RWPE2 (cell line): ENCODE results near the gene RFX3.

ENCODE experiments used
- ATAC-seq: fragments of 200-7000 bp; cut with Tn5 transposase; 3 replicates; pipeline ENCODE4 v1.9.1; 2021; ENCODE audit warnings: low read depth
- DNase-seq: peaks from one replicate; pipeline ENCODE4 v3.0.0-alpha.2; 2020; ENCODE audit warnings: low spot score
- H3K27ac ChIP-seq: fragments of 450-650 bp; 2 replicates; pipeline ENCODE4 v1.5.1; 2017; ENCODE audit warnings: mild to moderate bottlenecking; ENCODE audit not compliant: poor library complexity, severe bottlenecking
- H3K27me3 ChIP-seq: fragments of 250-450 bp; sonication (Bioruptor Pico); 2 replicates; pipeline ENCODE4 v1.5.1; 2021; ENCODE audit warnings: mild to moderate bottlenecking, moderate library complexity; ENCODE audit not compliant: insufficient read depth, poor library complexity, severe bottlenecking
- H3K36me3 ChIP-seq: fragments of 250-450 bp; sonication (Bioruptor Pico); 2 replicates; pipeline ENCODE4 v1.5.1; 2020; ENCODE audit warnings: low read depth, mild to moderate bottlenecking, moderate library complexity
- H3K4me1 ChIP-seq: fragments of 250-450 bp; sonication (Bioruptor Pico); 2 replicates; pipeline ENCODE4 v1.5.1; 2021; ENCODE audit warnings: mild to moderate bottlenecking, moderate library complexity; ENCODE audit not compliant: insufficient read depth, poor library complexity, severe bottlenecking
- H3K4me3 ChIP-seq: fragments of 250-450 bp; sonication (Bioruptor Pico); 2 replicates; pipeline ENCODE4 v1.5.1; 2021; ENCODE audit warnings: mild to moderate bottlenecking, moderate library complexity; ENCODE audit not compliant: severe bottlenecking
- H3K9me3 ChIP-seq: fragments of 250-450 bp; sonication (Bioruptor Pico); 2 replicates; pipeline ENCODE4 v1.5.1; 2021; ENCODE audit warnings: mild to moderate bottlenecking, moderate library complexity; ENCODE audit not compliant: severe bottlenecking
- TF ChIP-seq, protein P1 (sequence below): fragments of 450-650 bp; IDR thresholded peaks from one replicate; pipeline ENCODE4 v1.5.1; 2017; ENCODE audit warnings: mild to moderate bottlenecking, moderate library complexity; ENCODE audit not compliant: poor library complexity, severe bottlenecking

The RFX3 gene

DNA sequence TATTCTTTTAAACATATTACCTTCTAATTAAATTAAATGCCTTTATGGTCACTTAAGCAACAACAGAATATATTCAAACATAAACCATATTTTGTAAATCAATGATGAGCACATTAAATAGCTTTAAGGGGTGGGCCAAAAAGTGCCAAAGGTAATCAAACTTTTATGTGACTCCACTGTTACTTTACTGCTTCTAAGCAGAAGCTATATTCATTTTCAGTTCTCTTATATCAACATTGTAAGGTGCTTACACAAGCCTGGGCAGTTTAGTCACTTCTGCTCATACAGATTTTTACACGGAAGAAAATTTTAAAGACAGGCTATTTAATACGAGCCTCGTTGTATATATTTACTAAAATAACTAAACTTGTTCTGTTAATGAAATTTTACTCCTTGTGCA, 29.9 kb downstream of the RFX3 start:
- no peak overlapping the region for H3K4me3 ChIP-seq
- ATAC-seq (peak; percentile 38; the same call in 1 of the 3 replicates), DNase-seq (no peak)
- no peak overlapping the region for H3K27ac ChIP-seq
- H3K4me1 ChIP-seq = peaks cover 18% of the 10 kb centered on the region
- H3K27me3 ChIP-seq = no peaks in the 10 kb centered on the region
- H3K36me3 ChIP-seq = no peaks in the 10 kb centered on the region; the same call in 1 of the 2 replicates
- TF ChIP-seq, protein P1, sequence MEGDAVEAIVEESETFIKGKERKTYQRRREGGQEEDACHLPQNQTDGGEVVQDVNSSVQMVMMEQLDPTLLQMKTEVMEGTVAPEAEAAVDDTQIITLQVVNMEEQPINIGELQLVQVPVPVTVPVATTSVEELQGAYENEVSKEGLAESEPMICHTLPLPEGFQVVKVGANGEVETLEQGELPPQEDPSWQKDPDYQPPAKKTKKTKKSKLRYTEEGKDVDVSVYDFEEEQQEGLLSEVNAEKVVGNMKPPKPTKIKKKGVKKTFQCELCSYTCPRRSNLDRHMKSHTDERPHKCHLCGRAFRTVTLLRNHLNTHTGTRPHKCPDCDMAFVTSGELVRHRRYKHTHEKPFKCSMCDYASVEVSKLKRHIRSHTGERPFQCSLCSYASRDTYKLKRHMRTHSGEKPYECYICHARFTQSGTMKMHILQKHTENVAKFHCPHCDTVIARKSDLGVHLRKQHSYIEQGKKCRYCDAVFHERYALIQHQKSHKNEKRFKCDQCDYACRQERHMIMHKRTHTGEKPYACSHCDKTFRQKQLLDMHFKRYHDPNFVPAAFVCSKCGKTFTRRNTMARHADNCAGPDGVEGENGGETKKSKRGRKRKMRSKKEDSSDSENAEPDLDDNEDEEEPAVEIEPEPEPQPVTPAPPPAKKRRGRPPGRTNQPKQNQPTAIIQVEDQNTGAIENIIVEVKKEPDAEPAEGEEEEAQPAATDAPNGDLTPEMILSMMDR = no peak
- no peaks in the 10 kb centered on the region for H3K9me3 ChIP-seq

DNA sequence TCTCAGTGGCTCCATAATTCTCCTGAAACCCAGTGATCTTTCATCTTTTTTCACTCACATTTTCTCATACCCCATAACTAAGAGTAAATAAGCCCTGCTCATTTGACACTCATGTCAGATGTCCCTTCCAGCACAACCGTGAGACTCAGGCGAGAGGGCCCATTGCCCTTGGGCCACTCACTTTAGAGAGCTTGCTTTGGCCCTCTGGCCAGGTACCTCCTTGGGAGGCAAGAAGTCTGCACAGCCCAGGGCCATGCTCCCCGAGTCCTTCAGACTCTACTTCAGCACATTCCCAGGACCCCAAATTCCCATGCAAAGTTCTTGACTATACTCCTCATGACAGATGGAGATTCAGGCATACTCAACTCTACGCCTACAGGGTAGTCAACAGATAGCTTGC, 33.6 kb downstream of the RFX3 start:
- ATAC-seq (no peak), DNase-seq (no peak)
- TF ChIP-seq, protein P1 = no peak

DNA sequence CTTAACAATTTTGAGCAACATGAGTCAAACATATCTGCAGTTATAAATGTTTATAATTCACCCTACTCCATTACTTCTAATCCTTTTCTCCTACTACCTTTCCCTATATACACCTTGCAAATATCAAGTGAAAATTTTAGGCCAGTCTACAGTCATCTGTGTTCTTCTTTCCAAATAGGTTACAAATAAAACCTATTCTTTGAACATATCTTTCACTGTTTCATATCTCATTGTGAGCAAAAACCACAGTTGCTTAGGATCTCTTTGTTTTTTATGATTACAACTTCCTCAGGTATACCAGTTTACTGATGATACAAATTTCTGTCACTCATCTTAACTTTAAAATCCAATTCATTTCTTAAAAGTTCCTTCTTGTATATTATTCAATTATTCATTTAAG, 34.4 kb downstream of the RFX3 start:
- ATAC-seq (no peak), DNase-seq (no peak)
- no peaks in the 10 kb centered on the region for H3K4me1 ChIP-seq
- no peak overlapping the region for H3K4me3 ChIP-seq
- no peaks in the 10 kb centered on the region for H3K9me3 ChIP-seq
- H3K27me3 ChIP-seq = no peaks in the 10 kb centered on the region
- H3K36me3 ChIP-seq = no peaks in the 10 kb centered on the region; the same call in 1 of the 2 replicates
- TF ChIP-seq, protein P1 = no peak
- no peak overlapping the region for H3K27ac ChIP-seq

More for the DNA sequence above, 33.6 kb downstream of the RFX3 start:
- Histone ChIP-seq H3K4me1 (peaks cover 3% of the 10 kb centered on the region), H3K27me3 (no peaks in the 10 kb centered on the region), H3K9me3 (no peaks in the 10 kb centered on the region), H3K36me3 (no peaks in the 10 kb centered on the region; the same call in 1 of the 2 replicates), H3K4me3 (no peak overlapping the region), H3K27ac (no peak overlapping the region)

DNA sequence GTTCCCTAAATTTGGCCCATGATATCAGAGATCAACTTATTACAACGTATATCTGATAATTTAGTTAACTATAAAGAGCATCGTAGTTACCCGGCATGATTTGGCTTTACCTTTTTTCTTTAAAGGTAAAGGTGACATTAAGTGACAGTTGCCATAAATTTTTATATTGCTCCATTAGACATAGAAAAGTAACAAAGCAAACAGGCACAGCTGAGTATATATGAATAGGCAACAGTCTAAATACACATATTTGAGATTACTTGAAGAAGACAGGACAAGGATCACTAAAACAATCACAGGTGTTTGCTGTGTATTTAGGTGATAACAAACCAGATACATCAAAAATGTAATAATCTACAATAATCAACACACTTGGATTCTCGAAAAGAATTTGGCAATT, 34.8 kb downstream of the RFX3 start:
- no peak for ATAC-seq
- H3K36me3 ChIP-seq = no peaks in the 10 kb centered on the region; the same call in 1 of the 2 replicates
- H3K4me3 ChIP-seq = no peak overlapping the region
- H3K27ac ChIP-seq = no peak overlapping the region
- H3K9me3 ChIP-seq = no peaks in the 10 kb centered on the region
- no peaks in the 10 kb centered on the region for H3K4me1 ChIP-seq
- DNase-seq = no peak
- TF ChIP-seq, protein P1 = no peak
- H3K27me3 ChIP-seq = no peaks in the 10 kb centered on the region

DNA sequence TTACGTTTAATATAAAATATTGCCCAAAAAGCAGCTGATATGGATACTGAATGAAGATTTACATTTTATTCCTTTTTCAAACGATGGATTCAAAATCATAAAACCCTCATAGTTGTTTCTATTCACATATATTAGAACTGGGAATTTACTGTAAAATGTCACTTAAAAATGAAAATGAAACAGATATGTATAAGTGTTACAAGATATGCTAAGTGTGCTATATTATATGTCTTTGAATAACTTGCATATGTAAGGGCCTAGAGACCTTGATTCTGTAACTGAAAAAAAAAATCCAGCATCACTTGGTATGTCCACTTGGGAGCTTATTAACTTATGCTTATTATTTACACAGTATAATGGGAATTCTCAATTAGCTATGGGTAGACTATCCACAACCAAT, 43.2 kb downstream of the RFX3 start:
- Histone ChIP-seq H3K36me3 (0 out of 2 replicates have a peak, but pooled peaks cover 7% of the 10 kb centered on the region), H3K4me3 (no peak overlapping the region)
- TF ChIP-seq, protein P1 = no peak

More for the DNA sequence above, 43.2 kb downstream of the RFX3 start:
- Histone ChIP-seq H3K4me1 (peaks cover 18% of the 10 kb centered on the region), H3K27ac (no peak overlapping the region), H3K9me3 (no peaks in the 10 kb centered on the region), H3K27me3 (no peaks in the 10 kb centered on the region)
- ATAC-seq (no peak), DNase-seq (no peak)
